ENCODE measurements around the gene ATXN1. TPM values are rescaled to one million over a fixed set of nuclear protein-coding genes. Genes with fewer than 3 reads are reported as not detected.
"Not testable (repeated sequence)": the region's sequence is repeated elsewhere in the genome, so short reads cannot be mapped to it uniquely, and the experiment has no call there.

Gene ATXN1
- total RNA-seq, 1 donor from 2014 or later = 6.1 TPM

DNA sequence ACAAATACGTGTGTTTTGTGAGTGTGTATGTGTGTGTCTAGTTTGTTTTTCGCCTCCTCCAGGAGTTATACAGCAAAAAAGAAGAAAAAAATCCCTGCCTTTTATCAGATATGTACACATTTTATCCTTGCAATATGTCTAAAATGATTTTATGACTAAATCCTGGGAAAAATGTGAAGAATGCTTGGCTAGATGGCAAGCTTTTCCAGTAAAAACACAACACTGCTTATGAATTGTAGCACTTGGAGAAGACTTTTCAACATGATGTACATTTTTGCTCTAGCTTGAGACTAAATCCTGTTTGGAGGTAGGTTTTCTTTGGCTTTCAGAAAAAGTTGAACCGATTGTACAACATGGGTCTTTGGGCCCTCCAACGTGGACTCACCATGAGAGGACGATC lies 362.7 kb downstream of the ATXN1 start:
- TF ChIP-seq, protein P1, sequence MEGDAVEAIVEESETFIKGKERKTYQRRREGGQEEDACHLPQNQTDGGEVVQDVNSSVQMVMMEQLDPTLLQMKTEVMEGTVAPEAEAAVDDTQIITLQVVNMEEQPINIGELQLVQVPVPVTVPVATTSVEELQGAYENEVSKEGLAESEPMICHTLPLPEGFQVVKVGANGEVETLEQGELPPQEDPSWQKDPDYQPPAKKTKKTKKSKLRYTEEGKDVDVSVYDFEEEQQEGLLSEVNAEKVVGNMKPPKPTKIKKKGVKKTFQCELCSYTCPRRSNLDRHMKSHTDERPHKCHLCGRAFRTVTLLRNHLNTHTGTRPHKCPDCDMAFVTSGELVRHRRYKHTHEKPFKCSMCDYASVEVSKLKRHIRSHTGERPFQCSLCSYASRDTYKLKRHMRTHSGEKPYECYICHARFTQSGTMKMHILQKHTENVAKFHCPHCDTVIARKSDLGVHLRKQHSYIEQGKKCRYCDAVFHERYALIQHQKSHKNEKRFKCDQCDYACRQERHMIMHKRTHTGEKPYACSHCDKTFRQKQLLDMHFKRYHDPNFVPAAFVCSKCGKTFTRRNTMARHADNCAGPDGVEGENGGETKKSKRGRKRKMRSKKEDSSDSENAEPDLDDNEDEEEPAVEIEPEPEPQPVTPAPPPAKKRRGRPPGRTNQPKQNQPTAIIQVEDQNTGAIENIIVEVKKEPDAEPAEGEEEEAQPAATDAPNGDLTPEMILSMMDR (conservative IDR thresholded peaks at IDR 0.05; ENCODE audit: low read depth, low read length) = no peak
- no peak for DNase-seq (ENCODE audit: low read depth)
- no peak overlapping the region for H3K4me3 ChIP-seq (ENCODE audit: low read depth, low read length)

DNA sequence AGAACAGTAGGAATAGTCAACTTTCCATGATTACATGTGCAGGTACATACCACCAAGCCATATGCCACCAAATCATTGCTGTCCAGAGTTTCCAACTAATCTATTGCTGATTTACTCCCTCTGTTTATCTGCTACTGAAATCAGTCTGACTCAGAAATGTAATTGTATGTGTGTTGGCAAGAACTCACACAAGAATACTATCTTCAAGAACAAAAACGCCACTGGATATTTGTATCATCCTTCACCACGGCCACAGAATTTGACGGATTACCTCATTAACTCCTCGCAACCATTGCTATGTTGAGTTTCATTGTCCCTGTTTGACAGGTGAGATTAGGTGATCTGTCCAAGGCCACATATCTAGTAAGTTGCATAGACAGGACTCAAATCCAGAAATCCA lies 363.6 kb downstream of the ATXN1 start:
- TF ChIP-seq, protein P1 (conservative IDR thresholded peaks at IDR 0.05; ENCODE audit: low read depth, low read length) = no peak
- no peak for DNase-seq (ENCODE audit: low read depth)
- no peak overlapping the region for H3K4me3 ChIP-seq (ENCODE audit: low read depth, low read length)

DNA sequence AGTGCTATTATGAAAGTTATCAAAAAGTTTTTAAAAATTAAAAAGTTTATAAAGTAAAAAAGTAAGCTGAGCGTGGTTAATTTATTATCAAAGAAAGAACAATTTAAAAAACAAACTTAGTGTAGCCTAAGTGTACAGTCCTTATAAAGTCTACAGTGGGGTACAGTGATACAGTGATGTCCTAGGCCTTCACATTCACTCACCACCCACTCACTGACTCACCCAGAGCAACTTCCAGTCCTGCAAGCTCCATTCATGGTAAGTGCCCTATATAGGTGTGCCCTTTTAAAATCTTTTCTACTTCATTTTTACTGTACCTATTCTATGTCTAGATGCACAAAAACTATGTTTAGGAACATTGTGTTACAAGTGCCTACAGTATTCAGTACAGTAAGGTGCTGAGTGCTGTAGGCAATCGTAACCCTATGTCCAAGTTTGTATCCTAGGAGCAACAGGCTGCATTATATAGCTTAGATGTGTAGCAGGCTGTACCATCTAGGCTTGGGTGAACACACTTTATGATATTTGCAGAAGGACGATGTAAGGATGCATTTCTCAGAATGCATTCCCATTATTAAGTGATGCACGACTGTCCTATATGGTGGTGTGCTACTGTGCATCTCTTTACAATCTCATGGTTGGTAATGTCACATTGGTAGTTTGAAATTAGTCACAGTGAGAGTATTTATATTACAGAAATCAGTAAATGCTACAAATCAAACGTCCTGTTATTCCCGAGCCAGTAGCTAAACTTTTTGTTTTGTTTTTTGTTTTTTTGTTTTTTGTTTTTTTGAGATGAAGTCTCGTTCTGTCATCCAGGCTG lies 364.6 kb downstream of the ATXN1 start:
- TF ChIP-seq, protein P1 (conservative IDR thresholded peaks at IDR 0.05; ENCODE audit: low read depth, low read length) = no peak
- H3K4me3 ChIP-seq (ENCODE audit: low read depth, low read length) = no peak overlapping the region
- no peak for DNase-seq (ENCODE audit: low read depth)

DNA sequence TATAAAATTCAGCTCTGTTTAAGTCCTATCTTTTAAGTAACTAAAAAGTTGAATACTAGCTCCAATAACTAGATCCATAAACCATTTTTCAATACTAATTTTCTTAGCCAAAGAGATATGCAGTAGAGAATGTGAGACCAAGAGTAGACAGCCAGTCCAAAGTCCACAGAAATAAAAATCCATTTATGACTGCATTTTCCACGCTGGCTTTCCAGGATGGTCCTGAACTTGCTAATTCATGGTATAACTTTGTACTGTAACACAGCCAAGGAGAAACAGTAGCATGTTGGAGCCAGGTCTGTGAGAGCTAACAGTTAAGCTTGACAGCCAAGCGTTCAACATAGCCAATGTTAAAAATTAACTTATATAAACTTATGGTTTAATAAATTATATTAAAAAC lies 366.6 kb downstream of the ATXN1 start:
- TF ChIP-seq, protein P1 (conservative IDR thresholded peaks at IDR 0.05; ENCODE audit: low read depth, low read length) = no peak
- no peak overlapping the region for H3K4me3 ChIP-seq (ENCODE audit: low read depth, low read length)
- DNase-seq (ENCODE audit: low read depth) = no peak

DNA sequence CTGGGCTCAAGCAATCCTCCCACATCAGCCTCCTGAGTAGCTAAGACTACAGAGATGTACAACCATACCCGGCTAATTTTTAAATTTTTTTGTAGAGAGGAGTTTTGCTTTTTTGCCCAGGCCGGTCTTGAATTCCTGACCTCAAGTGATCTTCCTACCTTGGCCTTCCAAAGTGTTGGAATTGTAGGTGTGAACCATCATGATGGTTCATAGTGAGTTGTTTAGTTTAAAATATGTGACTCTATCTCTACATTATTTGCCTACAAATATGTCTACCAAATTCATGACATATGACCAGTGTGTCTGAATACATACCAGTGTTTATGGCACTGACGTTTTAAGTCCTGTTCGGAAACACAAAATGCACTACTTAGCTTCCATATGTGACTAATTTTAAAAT lies 367.9 kb downstream of the ATXN1 start:
- no peak overlapping the region for H3K4me3 ChIP-seq (ENCODE audit: low read depth, low read length)
- no peak for DNase-seq (ENCODE audit: low read depth)
- TF ChIP-seq, protein P1 (conservative IDR thresholded peaks at IDR 0.05; ENCODE audit: low read depth, low read length) = no peak

DNA sequence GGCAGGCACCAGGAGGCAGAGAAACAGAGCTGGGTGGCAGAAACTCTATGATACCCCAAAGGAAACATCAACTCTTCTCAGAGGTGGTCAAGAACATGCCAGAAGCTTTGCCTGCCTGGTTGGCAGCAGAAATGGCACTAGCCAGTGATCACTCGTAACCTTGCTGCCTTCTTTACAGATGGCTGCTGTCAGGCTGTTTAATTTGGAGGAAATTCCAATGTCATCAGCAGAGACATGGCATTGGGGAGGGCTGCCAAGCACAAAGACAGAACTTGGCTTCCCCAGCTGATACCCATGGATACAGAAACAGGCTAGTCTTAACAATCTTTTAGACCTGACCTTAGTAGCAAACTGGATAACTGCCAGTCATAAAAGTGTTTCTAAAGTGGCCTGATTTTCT lies 369.2 kb downstream of the ATXN1 start:
- H3K4me3 ChIP-seq (ENCODE audit: low read depth, low read length) = no peak overlapping the region
- DNase-seq (ENCODE audit: low read depth) = no peak
- TF ChIP-seq, protein P1 (conservative IDR thresholded peaks at IDR 0.05; ENCODE audit: low read depth, low read length) = no peak

DNA sequence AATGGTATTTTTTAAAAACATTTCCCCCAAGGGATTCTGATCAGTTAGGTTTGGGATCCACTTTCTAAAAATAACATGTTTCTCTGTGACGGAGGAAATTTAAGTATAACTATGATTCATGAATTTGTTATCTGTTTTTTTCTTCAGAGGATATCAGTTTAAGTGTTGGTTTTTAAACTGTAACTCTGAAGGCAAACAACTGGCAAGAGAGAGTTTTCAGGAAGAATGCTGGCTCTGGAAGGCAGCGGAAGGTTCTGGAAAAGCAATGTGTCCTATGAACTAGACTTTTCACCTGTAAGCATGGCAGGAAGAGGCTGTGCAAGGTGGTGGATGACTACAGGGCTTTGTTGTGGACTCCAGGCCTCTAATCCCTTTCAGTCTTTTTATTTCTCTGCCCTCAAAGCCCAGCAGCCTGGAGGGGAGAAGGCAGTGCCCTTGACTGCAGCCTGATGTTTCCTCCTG lies 369.8 kb downstream of the ATXN1 start:
- TF ChIP-seq, protein P1 (conservative IDR thresholded peaks at IDR 0.05; ENCODE audit: low read depth, low read length) = no peak
- H3K4me3 ChIP-seq (ENCODE audit: low read depth, low read length) = no peak overlapping the region
- no peak for DNase-seq (ENCODE audit: low read depth)

DNA sequence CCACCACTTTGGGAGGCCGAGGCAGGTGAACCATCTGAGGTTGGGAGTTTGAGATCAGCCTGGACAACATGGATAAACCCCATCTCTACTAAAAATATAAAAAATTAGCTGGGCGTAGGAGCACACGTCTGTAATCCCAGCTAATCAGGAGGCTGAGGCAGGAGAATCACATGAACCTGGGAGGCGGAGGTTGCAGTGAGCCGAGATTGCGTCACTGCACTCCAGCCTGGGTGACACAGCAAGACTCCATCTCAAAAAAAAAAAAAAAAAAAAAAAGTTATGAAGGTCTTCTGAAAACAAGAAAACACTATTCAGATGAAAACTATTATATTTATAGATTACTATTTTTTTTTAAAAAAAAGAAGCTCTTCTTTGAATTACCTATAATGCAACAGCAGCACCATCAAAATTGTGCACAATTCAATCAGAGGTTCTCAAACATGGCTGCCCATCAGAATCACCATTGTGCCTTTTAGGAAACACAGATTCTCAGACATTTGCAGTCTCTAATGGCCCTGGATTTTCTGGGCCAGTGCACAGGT lies 370.3 kb downstream of the ATXN1 start:
- DNase-seq (ENCODE audit: low read depth); H3K4me3 ChIP-seq (ENCODE audit: low read depth, low read length): not testable (repeated sequence)

All from epithelial cell of proximal tubule (primary cell).